Astrocyte of the hippocampus (primary cell): ENCODE data around the gene ANKRD53.
"Not testable (repeated sequence)": the region's sequence is repeated elsewhere in the genome, so short reads cannot be mapped to it uniquely, and the experiment has no call there.

ENCODE experiments used
- DNase-seq: peaks from one replicate; pipeline ENCODE4 v3.0.0; 2011; ENCODE audit warnings: low read depth, low spot score

Gene ANKRD53

GRCh38 chr2:71006323-71006722 is 27.9 kb downstream of the ANKRD53 start:
- no peak for DNase-seq

GRCh38 chr2:71006955-71007799 is 28.7 kb downstream of the ANKRD53 start:
- DNase-seq: no peak

- no peak for DNase-seq
These were observed 29.9 kb downstream of the ANKRD53 start for GRCh38 chr2:71008342-71008741.

GRCh38 chr2:71011786-71012185 is 33.4 kb downstream of the ANKRD53 start:
- not testable (repeated sequence) for DNase-seq

GRCh38 chr2:71018625-71019024 is 40.2 kb downstream of the ANKRD53 start:
- DNase-seq: no peak

GRCh38 chr2:71019989-71020388 is 41.6 kb downstream of the ANKRD53 start:
- not testable (repeated sequence) for DNase-seq

GRCh38 chr2:71021394-71021793 is 43.0 kb downstream of the ANKRD53 start:
- DNase-seq: not testable (repeated sequence)

GRCh38 chr2:71023553-71024243 is 45.3 kb downstream of the ANKRD53 start:
- DNase-seq: not testable (repeated sequence)
